ENCODE measurements around the gene SLC5A1. TPM values are rescaled to one million over a fixed set of nuclear protein-coding genes. Genes with fewer than 3 reads are reported as not detected.
A peak's percentile ranks its signal among the peaks of the same experiment; 100 is the strongest.
"Not testable (repeated sequence)": the region's sequence is repeated elsewhere in the genome, so short reads cannot be mapped to it uniquely, and the experiment has no call there.

Gene SLC5A1
- total RNA-seq, 1 donor from 2014 or later: not detected

DNA sequence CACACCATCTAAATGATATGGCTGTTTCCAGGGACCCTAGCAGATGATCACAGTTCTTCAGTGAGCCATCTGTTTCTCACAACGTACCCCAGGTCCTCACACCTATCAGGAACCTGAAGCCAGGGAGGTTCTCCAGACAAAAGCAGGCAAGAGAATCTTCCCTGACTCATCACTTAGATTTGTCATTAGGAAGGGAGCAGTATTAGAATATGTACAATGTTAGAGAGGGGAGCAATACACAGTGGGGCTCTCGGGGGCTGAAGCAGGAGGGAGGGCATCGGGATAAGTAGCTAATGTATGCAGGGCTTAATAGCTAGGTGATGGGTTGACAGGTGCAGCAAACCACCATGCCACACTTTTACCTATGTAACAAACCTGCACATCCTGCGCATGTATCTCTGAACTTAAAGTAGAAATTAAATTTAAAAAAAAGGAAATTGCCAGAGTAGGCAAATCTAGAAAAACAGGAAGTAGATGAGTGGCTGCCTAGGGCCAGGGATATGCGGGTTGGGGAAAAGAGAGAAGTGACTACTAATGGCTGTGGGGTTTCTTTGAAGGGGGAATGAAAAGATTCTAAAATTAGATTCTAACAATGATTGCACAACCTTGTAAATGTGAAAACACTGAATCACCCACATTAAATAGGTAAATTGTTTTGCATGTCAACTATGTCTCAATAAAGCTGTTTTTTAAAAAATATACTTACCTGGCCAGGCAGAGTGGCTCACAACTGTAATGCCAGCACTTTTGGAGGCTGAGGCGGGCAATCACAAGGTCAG, 101.6 kb downstream of the SLC5A1 start:
- DNase-seq (ENCODE audit: low read depth): peak; percentile 47

DNA sequence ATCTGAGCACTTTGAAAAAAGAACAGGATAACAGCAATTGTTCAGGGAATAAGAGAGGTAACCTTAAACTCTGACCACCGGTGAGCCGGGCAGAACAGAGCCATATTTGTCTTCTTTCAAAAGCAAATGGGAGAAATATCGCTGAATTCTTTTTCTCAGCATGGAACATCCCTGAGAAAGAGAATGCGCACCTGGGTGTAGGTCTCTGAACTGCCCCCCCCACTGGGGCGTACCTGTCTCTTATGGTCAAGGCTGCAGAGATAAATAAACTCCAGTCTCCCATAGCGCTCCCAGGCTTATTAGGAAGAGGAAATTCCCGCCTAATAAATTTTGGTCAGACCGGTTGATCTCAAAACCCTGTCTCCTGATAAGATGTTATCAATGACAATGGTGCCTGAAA, 104.1 kb downstream of the SLC5A1 start:
- DNase-seq (ENCODE audit: low read depth): not testable (repeated sequence)

DNA sequence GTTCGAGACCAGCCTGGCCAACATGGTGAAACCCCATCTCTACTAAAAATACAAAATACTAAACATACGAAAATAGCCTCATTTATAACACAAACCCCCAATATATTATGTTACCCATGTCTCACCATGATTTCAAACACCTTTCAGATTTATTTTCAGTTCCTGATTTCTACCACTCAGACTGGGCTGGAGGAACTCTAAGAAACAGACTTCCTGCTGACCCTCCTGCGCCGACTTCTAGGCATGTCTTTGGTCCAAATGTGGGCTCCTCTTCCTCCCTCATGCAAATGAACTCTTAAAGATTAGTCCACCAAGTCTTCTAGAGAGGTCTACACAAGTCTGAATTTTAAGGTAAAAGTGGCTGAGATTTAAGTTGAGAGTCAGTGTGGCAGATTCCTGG, 105.3 kb downstream of the SLC5A1 start:
- not testable (repeated sequence) for DNase-seq (ENCODE audit: low read depth)

DNA sequence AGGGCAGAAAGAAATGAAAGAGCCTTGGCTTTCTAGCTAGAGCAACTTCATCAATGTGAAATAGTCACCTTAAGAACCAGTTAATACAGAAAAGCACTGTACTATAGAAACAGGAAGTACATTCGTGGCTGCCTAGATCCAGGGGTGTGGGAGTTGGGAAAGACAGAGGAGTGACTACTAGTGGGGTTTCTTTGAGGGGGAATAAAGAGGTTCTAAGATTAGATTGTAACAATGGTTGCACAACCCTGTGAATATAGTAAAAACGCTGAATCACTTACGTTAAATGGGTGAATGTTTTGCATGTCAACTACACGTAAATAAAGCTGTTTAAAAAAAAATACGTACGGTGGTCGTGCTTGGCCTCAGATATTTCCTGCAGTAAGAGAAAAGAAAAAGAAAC, 107.6 kb downstream of the SLC5A1 start:
- DNase-seq (ENCODE audit: low read depth): not testable (repeated sequence)

DNA sequence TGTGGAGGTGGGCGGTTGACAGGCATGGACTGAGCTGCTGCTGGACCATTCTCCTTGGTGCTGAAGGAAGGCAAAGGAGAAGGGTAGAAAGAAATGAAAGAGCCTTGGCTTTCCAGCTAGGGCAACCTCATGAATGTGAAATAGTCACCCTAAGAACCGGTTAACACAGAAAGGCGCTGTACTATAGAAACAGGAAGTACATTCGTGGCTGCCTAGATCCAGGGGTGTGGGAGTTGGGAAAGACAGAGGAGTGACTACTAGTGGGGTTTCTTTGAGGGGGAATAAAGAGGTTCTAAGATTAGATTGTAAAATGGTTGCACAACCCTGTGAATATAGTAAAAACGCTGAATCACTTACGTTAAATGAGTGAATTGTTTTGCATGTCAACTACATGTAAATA, 108.6 kb downstream of the SLC5A1 start:
- not testable (repeated sequence) for DNase-seq (ENCODE audit: low read depth)

DNA sequence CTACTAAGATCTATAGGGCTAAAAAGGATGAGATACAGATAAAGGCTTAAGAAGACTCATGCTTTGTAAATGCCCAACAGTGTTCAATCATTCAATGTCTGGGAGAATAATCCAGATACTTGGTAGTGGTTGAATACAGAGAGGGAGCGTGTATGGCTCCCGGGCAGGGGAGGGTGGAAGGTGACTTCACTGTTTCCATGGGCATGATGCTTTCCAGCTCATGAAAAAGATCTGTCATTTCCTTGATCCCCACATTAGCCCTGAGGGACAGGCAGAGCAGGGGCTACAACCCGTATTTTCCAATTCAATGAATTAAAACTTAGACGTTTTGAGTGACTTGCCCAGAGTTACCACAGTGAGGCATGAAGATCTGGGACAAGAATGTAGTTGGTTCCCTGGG, 111.7 kb downstream of the SLC5A1 start:
- DNase-seq (ENCODE audit: low read depth): not testable (repeated sequence)

DNA sequence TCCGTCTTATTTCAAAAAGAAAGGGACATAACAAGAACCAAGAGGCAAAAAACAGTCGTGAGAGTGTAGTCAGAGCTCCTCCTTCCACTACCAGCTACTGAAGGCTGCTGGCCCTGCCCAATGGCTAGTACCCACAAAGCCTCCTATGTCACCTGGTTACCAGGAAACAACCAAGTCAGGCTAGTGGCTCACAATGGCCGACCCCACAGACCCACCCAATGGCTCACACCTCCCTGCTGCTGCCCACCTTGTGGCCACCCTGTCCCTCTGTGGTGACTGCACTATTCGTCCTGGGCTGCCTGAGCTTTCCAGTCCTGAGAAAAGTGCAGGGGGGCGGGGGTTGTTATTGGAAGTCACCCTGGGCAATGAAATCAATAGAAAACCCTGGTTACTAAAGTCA, 114.6 kb downstream of the SLC5A1 start:
- DNase-seq (ENCODE audit: low read depth): not testable (repeated sequence)

DNA sequence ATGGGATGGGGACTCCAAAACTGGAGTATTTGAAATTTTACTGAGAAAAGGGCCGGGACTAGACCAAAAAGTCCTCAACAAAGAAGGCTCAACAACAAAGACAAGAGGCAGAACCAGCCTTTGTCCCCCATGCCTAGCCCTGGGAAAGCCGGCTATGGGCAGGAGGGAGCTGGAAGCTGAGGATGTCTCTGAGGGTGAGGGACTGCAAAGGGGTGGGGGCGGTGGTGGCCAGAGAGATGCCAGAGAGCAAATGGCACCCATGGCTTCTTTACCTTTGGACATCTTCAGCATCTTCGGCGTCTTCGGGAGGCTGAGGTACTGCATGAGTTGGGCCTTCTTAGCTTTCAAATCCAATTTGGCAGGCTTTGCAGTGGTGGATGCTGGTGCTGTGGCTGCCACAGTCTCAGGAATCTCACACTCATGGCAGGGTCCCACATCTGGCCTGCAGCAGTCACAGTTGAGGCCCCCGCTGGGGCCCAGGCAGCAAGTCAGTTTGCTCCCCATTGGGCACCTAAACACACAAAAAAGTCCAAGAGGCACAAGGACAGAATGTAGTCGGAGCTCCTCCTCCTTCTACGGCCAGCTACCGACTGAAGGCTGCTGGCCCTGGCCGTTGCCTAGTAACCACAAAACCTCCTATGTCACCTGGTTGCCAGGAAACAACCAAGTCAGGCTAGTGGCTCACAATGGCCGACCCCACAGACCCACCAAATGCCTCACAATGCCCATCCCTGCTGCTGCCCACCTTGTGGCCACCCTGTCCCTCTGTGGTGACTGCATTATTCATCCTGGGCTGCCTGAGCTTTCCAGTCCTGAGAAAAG, 115.9 kb downstream of the SLC5A1 start, which contains the start of gene C22orf42:
Gene C22orf42, minus strand, starts transcription at position 592 of the 822 bp plus-strand sequence. Its CDS starts 88 bp downstream, at position 504.
- DNase-seq (ENCODE audit: low read depth): no peak

DNA sequence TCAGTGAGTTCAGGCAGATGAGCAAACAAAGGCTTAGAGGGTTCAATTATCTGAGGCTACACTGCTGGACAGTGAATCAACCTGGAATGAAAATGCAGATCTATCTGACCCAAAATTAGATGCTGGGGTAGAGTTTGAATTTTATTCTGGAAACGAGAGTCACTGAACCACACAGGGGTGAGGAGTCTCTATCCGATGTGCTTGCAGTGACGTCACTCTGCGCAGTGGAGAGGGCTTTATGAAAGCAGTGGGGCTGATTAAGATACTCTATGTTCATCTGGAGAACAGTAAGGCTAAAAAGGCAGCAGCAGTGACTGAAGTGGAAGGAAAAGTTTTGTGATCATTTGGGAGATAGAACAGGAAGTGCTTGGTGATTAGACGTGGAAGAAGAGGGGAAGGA, 117.3 kb downstream of the SLC5A1 start:
- DNase-seq (ENCODE audit: low read depth): not testable (repeated sequence)

Other genes with a start within 250 kb of the SLC5A1 start
- gene YWHAH, start 98.7 kb upstream of the SLC5A1 start, total RNA-seq: 138 and 224 TPM in 2 replicates
- gene C22orf42, start 116.0 kb downstream of the SLC5A1 start, total RNA-seq: not detected in 2 replicates
- gene RFPL2, start 161.8 kb downstream of the SLC5A1 start, total RNA-seq: 0.10 TPM in 1 of 2 replicates, not detected in the other
- gene SLC5A4, start 212.1 kb downstream of the SLC5A1 start, total RNA-seq: 0.69 TPM in 1 of 2 replicates, not detected in the other